ENCODE data around the gene OXLD1.

The OXLD1 gene

GRCh38 chr17:81647640-81648012 lies 18.8 kb downstream of the OXLD1 start:
- Histone ChIP-seq H3K27ac (no peak overlapping the region), H3K9ac (ENCODE audit: insufficient read length) (no peak overlapping the region), H3K9me3 (ENCODE audit: low read depth, low read length) (no peaks in the 10 kb centered on the region), H3K36me3 (ENCODE audit: insufficient read depth, low read length) (no peaks in the 10 kb centered on the region), H3K4me3 (no peak overlapping the region)
- no peak for DNase-seq (ENCODE audit: low read depth, low spot score)
- TF ChIP-seq FOXP2 (optimal IDR thresholded peaks at IDR 0.05; ENCODE audit: control extremely low read depth, extremely low read length, insufficient read depth) (no peak), EZH2 (IDR thresholded peaks at IDR 0.05) (no peak), POLR2AphosphoS5 (IDR thresholded peaks at IDR 0.05; ENCODE audit: borderline replicate concordance, low read depth, low read length) (no peak)

GRCh38 chr17:81646869-81647600 lies 19.4 kb downstream of the OXLD1 start:
- Histone ChIP-seq H3K9ac (ENCODE audit: insufficient read length) (no peak overlapping the region), H3K4me3 (no peak overlapping the region), H3K9me3 (ENCODE audit: low read depth, low read length) (no peaks in the 10 kb centered on the region), H3K27ac (no peak overlapping the region), H3K36me3 (ENCODE audit: insufficient read depth, low read length) (no peaks in the 10 kb centered on the region)
- DNase-seq (ENCODE audit: low read depth, low spot score) = no peak
- TF ChIP-seq POLR2AphosphoS5 (IDR thresholded peaks at IDR 0.05; ENCODE audit: borderline replicate concordance, low read depth, low read length) (no peak), EZH2 (IDR thresholded peaks at IDR 0.05) (no peak), FOXP2 (optimal IDR thresholded peaks at IDR 0.05; ENCODE audit: control extremely low read depth, extremely low read length, insufficient read depth) (no peak)

GRCh38 chr17:81644976-81645952 lies 21.1 kb downstream of the OXLD1 start:
- Histone ChIP-seq H3K36me3 (ENCODE audit: insufficient read depth, low read length) (no peaks in the 10 kb centered on the region), H3K27ac (no peak overlapping the region), H3K9me3 (ENCODE audit: low read depth, low read length) (no peaks in the 10 kb centered on the region), H3K4me3 (no peak overlapping the region), H3K9ac (ENCODE audit: insufficient read length) (no peak overlapping the region)
- no peak for TF ChIP-seq EZH2 (IDR thresholded peaks at IDR 0.05)
- TF ChIP-seq FOXP2 (optimal IDR thresholded peaks at IDR 0.05; ENCODE audit: control extremely low read depth, extremely low read length, insufficient read depth) = no peak
- no peak for TF ChIP-seq POLR2AphosphoS5 (IDR thresholded peaks at IDR 0.05; ENCODE audit: borderline replicate concordance, low read depth, low read length)
- no peak for DNase-seq (ENCODE audit: low read depth, low spot score)

DNA sequence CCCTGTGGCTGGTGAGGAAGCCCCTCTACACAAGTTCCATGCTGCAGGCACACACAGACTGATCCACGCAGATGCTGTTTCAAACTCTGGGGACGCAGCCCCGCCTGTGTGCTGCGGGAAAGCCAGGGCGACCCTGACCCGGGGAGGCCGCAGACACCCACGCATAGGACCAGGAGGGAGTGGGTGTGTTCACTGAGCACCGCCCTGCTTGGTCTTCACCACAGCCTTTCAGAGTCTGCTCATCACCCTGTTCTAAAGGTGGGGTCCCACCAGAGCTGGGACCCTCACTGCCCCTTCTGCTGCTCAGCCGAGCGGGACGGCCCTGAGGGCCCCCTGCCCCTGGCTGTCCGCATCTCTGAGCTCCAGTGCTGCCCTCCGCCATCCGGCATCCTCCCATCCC lies 21.9 kb downstream of the OXLD1 start:
- no peaks in the 10 kb centered on the region for H3K36me3 ChIP-seq (ENCODE audit: insufficient read depth, low read length)
- no peak overlapping the region for H3K9ac ChIP-seq (ENCODE audit: insufficient read length)
- H3K9me3 ChIP-seq (ENCODE audit: low read depth, low read length) = no peaks in the 10 kb centered on the region
- DNase-seq (ENCODE audit: low read depth, low spot score) = no peak
- no peak for TF ChIP-seq POLR2AphosphoS5 (IDR thresholded peaks at IDR 0.05; ENCODE audit: borderline replicate concordance, low read depth, low read length)
- TF ChIP-seq FOXP2 (optimal IDR thresholded peaks at IDR 0.05; ENCODE audit: control extremely low read depth, extremely low read length, insufficient read depth) = no peak
- TF ChIP-seq EZH2 (IDR thresholded peaks at IDR 0.05) = no peak
- H3K27ac ChIP-seq = no peak overlapping the region
- H3K4me3 ChIP-seq = no peak overlapping the region

DNA sequence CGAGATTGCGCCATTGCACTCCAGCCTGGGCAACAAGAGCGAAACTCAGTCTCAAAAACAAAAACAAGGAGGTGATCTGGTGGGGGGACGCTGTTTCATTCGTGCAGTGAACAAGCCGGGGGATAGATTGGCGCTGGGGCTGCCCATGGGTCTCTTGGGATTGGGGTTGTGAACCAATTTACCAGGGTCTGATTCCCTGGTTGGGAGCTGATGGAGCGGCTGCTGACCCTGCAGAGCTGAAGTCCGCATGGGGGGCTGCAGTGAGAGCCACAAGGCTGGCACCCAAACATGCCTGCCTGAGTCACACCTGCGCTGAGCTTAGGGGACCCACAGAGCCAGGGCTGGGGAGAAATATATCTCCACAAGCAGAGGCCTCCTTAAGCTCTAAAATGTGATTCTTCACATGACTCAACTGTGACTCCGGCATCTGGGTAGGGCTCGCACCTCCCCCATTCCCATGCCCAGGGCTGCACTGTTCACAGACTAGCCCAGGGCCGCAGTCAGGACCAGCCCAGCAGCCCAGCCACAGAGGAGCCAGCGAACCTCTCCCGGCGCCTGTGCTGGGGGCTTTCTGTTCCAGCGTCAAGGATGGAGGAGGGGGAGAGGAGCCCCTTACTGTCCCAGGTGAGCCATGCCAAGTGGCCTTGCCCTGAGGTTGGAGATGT lies 24.4 kb downstream of the OXLD1 start:
- TF ChIP-seq FOXP2 (optimal IDR thresholded peaks at IDR 0.05; ENCODE audit: control extremely low read depth, extremely low read length, insufficient read depth) (no peak), EZH2 (IDR thresholded peaks at IDR 0.05) (no peak), POLR2AphosphoS5 (IDR thresholded peaks at IDR 0.05; ENCODE audit: borderline replicate concordance, low read depth, low read length) (no peak)
- Histone ChIP-seq H3K27ac (no peak overlapping the region), H3K9ac (ENCODE audit: insufficient read length) (no peak overlapping the region), H3K4me3 (no peak overlapping the region), H3K9me3 (ENCODE audit: low read depth, low read length) (no peaks in the 10 kb centered on the region), H3K36me3 (ENCODE audit: insufficient read depth, low read length) (no peaks in the 10 kb centered on the region)
- DNase-seq (ENCODE audit: low read depth, low spot score) = no peak

GRCh38 chr17:81640011-81640410 lies 26.4 kb downstream of the OXLD1 start:
- TF ChIP-seq EZH2 (IDR thresholded peaks at IDR 0.05) (no peak), POLR2AphosphoS5 (IDR thresholded peaks at IDR 0.05; ENCODE audit: borderline replicate concordance, low read depth, low read length) (no peak), FOXP2 (optimal IDR thresholded peaks at IDR 0.05; ENCODE audit: control extremely low read depth, extremely low read length, insufficient read depth) (no peak)
- Histone ChIP-seq H3K9me3 (ENCODE audit: low read depth, low read length) (no peaks in the 10 kb centered on the region), H3K27ac (no peak overlapping the region)

GRCh38 chr17:81638683-81639082 lies 27.7 kb downstream of the OXLD1 start:
- H3K27ac ChIP-seq = peak overlapping the region; percentile 57
- H3K36me3 ChIP-seq (ENCODE audit: insufficient read depth, low read length) = peaks cover 4% of the 10 kb centered on the region; the same call in 1 of the 2 replicates
- no peak for TF ChIP-seq POLR2AphosphoS5 (IDR thresholded peaks at IDR 0.05; ENCODE audit: borderline replicate concordance, low read depth, low read length)
- TF ChIP-seq FOXP2 (optimal IDR thresholded peaks at IDR 0.05; ENCODE audit: control extremely low read depth, extremely low read length, insufficient read depth) = no peak
- TF ChIP-seq EZH2 (IDR thresholded peaks at IDR 0.05) = no peak
- no peaks in the 10 kb centered on the region for H3K9me3 ChIP-seq (ENCODE audit: low read depth, low read length)
- DNase-seq (ENCODE audit: low read depth, low spot score) = no peak
- H3K9ac ChIP-seq (ENCODE audit: insufficient read length) = no peak overlapping the region
- H3K4me3 ChIP-seq = no peak overlapping the region

More at GRCh38 chr17:81640011-81640410, 26.4 kb downstream of the OXLD1 start:
- Histone ChIP-seq H3K4me3 (no peak overlapping the region), H3K36me3 (ENCODE audit: insufficient read depth, low read length) (no peaks in the 10 kb centered on the region), H3K9ac (ENCODE audit: insufficient read length) (no peak overlapping the region)
- DNase-seq (ENCODE audit: low read depth, low spot score) = no peak
